GM04504 (cell line): ENCODE measurements around the gene TALDO1.
"Not testable (repeated sequence)": the region's sequence is repeated elsewhere in the genome, so short reads cannot be mapped to it uniquely, and the experiment has no call there.

Experiments used
- DNase-seq: peaks from one replicate; pipeline ENCODE4 v3.0.0-alpha.2; 2012; ENCODE audit warnings: low read depth

TALDO1 gene

DNA sequence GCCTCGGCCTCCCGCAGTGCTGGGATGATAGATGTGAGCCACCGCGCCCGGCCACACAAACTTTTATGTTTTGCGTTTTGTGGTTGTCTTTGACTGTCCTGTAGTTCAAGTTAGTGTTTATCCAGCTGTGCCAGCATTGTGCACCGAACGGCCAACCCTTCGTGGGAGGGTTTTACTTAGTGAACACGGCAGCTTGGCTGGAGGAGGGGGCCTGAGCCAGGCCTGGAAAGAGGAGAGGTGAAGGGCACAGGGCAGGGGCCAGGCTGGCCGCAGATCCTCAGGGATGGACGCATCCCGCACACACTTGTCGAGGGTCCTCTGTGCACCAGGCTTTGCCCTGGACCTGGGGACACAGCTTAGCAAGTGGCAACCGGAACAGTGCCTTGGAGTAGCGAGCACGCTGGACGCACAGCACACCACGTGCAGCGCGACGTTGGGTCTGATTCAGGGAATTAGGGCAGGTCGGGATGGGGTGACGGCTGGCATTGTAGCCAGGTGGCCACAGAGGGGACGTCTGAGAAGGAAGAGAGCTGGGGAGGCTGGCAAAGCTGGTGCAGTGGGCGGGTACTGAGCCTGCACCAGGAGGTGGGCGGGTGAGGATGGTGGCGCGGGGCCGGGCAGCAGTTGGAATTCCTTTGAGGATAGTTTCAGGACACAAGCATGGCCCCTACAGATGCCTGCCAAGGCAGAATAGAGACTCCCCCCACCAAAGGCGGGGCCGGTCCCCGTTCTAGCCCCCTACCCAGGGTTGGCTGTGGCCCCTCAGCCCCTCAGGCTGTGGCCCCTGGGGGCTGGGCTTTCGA, 27.8 kb upstream of the TALDO1 start:
- DNase-seq, result no peak

DNA sequence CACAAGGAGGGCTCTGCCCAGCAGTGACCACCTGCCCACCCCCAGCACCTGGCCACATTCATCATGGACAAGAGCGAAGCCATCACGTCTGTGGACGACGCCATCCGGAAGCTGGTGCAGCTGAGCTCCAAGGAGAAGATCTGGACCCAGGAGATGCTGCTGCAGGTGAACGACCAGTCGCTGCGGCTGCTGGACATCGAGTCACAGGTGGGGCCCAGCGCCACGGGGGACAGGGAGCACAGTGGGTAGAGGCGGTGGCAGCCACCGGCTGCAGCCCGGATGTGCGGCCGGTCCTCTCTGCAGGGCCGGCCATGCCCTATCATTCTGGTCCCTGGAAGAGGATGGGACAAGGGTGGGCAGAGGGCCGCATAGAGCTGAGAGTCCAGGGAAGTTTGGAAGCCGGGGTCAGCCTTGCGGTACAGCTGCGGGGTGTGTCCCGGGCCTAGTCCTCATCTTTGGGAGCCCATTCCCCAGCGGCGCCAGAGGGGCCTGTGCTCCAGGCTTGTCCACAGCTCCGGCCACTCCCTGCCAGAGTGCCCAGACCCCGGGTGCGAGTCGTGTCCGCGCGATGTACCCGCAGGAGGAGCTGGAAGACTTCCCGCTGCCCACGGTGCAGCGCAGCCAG, 27.1 kb upstream of the TALDO1 start:
- DNase-seq, result no peak

DNA sequence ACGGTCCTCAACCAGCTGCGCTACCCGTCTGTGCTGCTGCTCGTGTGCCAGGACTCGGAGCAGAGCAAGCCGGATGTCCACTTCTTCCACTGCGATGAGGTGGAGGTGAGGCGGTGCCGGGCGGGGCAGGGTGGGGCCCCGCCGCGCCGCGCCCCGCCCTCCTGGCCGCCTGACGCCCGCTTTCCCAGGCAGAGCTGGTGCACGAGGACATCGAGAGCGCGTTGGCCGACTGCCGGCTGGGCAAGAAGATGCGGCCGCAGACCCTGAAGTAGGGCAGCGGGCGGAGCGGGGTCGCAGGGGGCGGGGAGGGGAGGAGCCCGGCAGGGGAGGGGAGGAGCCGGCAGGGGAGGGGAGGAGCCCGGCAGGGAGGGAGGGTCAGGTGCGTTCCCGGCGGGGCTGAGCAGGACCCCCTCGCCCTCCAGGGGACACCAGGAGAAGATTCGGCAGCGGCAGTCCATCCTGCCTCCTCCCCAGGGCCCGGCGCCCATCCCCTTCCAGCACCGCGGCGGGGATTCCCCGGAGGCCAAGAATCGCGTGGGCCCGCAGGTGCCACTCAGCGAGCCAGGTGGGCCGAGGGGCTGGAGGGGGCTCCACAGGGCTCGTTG, 26.5 kb upstream of the TALDO1 start:
- no peak for DNase-seq

DNA sequence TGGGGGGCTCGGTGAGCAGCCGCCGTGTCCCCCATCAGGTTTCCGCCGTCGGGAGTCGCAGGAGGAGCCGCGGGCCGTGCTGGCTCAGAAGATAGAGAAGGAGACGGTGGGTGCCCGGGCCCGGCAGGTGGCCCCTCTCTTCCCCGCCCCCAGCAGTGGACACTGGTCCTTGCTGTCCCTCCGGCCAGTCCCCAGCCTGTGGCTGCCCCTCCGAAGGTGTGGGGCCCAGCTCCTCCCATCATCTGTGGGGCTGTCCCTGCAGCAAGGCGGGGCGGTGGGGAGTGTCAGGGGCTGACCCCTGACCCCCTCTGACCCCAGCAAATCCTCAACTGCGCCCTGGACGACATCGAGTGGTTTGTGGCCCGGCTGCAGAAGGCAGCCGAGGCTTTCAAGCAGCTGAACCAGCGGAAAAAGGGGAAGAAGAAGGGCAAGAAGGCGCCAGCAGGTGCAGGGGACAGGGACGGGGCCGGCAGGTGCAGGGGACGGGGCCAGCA, 26.0 kb upstream of the TALDO1 start:
- DNase-seq, result no peak

DNA sequence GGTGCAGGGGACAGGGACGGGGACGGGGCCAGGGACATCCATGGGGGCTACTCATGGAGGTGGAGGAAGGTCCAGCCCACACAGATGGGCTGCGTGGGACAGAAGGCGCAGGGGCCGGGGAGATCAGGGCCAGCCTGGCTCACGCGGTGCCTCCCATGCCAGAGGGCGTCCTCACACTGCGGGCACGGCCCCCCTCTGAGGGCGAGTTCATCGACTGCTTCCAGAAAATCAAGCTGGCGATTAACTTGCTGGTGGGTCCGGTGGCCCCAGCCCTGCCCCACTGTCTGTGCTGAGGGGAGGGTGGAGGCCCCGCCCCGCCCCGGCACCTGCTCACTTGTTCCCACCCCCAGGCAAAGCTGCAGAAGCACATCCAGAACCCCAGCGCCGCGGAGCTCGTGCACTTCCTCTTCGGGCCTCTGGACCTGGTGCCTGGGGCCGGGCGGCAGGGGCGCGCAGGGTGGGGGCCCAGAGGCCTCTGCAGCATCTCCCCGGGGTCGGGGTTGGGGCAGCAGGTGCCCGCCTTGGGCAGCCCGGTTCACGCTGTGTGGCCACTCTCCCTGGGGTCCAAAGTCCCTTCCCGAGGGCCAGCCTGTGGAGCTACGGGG, 25.4 kb upstream of the TALDO1 start:
- DNase-seq, result no peak

DNA sequence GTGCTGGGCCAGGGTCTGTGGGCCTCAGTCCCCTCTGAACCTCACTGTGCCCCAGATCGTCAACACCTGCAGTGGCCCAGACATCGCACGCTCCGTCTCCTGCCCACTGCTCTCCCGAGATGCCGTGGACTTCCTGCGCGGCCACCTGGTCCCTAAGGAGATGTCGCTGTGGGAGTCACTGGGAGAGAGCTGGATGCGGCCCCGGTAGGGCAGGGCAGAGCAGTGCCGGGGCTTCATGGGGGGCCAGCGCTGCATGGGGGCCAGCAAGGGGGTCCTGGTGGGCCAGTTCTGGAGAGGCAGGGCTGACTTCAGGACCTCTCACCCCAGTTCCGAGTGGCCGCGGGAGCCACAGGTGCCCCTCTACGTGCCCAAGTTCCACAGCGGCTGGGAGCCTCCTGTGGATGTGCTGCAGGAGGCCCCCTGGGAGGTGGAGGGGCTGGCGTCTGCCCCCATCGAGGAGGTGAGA, 24.9 kb upstream of the TALDO1 start:
- no peak for DNase-seq

DNA sequence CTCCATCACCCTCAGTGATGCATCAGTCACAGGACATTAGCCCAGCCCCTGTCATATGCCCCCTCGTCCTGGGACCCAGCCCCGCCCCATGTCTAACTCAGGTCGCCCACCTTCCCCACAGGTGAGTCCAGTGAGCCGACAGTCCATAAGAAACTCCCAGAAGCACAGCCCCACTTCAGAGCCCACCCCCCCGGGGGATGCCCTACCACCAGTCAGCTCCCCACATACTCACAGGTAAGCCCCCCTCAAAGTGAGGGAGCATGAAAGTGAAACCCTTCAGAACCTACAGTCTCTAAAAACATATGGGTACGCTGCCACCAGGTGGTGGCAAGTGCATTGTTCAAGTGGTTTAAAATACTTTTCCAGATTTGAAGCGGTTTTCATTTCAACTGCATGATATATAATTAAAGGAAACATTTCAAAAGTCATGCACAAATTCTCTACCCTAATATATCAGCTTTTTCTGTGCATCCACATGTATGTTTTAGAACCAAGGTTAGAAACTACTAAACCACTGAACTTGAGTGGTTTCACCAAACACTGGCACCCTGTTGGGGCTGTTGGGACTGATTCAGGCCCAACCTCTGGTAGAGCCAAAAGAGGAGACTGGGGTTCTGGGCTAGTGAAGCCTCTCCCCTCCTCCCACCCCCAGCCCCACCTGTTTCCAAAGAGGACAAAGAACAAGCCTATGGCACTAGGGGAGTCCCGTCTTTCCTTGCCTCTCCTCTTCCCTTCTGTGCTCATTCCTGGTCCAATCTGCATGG, 24.0 kb upstream of the TALDO1 start:
- no peak for DNase-seq

DNA sequence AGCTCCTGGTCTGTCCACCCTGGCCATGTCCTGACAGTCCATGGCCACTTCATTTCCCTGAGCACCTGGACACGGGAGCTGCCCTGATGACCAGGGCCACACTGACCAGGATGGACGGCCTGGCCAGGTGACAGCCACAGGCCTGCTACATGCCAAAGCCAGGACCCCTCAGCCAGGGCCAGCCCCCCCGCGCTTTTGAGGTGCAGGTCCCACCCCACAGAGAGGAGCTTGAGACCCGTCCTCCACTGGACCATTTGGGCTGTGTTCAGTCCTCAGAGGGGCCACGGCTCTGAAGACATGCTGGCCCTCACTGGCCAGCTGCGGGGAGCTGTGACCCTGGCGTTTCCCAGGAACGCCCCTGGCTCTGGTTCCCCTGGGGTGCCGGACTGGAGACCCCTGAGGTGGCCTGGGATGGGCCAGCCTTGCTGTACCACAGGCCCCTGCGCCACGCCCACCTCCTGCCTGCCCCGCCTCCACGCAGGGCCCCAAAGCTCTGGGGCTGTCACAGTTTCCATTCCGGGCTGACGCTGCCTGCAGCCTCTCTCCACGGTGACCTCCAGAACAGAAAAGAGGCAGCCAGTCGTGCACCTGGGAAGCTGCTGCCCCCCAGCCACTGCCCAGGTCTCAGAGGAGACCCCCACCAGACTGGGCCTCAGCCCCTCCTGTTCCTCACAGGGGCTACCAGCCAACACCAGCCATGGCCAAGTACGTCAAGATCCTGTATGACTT, 23.1 kb upstream of the TALDO1 start:
- no peak for DNase-seq

DNA sequence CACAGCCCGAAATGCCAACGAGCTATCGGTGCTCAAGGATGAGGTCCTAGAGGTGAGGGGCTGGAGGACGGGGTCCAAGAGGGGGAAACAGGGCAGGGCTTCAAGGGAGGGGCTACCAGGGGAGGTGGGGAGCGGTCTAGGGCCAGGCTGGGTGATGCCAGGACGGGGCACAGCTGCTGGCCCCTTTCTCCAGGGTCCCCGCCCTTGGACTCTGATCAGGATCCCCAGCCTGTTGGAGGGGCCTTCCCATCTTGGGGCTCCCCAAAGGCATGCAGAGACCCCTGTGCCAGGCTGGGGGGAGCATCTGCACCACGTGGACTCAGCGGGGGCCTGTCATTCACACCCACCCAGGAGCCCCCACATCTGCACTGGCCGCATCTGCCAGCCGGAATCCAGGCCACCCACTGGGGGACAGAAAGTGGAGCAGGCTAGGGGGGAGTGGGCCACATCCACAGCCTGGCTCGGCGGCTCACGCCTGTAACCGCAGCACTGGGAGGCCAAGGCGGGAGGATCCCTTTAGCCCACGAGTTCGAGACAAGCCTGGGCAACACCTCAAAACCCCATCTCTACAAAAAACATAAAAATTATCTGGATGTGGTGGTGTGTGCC, 22.4 kb upstream of the TALDO1 start:
- no peak for DNase-seq

DNA sequence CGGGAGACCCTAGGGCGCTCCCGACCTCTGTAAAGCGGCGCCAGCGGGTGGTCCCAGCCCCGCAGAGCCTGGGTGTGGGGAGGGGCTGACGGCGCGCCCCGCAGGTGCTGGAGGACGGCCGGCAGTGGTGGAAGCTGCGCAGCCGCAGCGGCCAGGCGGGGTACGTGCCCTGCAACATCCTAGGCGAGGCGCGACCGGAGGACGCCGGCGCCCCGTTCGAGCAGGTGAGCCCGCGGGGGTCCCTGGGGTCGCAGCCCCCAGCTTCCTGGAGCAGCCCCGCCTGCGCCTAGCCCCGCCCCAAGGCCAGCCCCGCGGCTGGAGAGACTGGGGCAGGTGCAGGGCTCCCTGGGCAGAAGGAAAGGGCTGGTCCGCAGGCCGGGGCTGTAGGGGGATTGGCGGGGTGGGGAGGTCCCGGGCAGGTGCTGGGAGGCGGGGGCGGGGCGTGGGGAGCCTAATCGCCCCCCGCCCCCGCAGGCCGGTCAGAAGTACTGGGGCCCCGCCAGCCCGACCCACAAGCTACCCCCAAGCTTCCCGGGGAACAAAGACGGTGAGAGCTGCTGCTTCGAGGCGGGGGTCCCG, 21.6 kb upstream of the TALDO1 start:
- DNase-seq, result no peak

DNA sequence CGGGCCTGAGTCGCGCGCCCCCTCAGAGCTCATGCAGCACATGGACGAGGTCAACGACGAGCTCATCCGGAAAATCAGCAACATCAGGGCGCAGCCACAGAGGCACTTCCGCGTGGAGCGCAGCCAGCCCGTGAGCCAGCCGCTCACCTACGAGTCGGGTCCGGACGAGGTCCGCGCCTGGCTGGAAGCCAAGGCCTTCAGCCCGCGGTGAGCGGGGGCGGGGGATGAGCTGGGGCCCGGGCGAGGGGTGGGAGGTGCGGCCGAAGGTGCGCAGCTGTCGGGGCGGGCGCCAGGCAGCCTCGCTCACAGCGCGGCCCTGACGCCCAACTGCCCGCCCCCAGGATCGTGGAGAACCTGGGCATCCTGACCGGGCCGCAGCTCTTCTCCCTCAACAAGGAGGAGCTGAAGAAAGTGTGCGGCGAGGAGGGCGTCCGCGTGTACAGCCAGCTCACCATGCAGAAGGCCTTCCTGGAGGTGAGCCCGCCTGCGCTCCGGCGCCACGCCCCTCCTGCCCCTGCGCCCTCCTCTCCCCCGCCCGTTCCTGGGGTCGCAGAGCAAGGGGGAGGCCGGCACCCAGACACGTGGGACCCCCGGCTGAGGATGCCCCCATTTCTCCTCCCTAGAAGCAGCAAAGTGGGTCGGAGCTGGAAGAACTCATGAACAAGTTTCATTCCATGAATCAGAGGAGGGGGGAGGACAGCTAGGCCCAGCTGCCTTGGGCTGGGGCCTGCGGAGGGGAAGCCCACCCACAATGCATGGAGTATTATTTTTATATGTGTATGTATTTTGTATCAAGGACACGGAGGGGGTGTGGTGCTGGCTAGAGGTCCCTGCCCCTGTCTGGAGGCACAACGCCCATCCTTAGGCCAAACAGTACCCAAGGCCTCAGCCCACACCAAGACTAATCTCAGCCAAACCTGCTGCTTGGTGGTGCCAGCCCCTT, 20.7 kb upstream of the TALDO1 start:
- DNase-seq, result no peak

DNA sequence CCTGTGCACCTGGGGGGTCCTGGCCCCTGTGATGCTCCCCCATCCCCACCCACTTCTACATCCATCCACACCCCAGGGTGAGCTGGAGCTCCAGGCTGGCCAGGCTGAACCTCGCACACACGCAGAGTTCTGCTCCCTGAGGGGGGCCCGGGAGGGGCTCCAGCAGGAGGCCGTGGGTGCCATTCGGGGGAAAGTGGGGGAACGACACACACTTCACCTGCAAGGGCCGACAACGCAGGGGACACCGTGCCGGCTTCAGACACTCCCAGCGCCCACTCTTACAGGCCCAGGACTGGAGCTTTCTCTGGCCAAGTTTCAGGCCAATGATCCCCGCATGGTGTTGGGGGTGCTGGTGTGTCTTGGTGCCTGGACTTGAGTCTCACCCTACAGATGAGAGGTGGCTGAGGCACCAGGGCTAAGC, 20.0 kb upstream of the TALDO1 start:
- no peak for DNase-seq

DNA sequence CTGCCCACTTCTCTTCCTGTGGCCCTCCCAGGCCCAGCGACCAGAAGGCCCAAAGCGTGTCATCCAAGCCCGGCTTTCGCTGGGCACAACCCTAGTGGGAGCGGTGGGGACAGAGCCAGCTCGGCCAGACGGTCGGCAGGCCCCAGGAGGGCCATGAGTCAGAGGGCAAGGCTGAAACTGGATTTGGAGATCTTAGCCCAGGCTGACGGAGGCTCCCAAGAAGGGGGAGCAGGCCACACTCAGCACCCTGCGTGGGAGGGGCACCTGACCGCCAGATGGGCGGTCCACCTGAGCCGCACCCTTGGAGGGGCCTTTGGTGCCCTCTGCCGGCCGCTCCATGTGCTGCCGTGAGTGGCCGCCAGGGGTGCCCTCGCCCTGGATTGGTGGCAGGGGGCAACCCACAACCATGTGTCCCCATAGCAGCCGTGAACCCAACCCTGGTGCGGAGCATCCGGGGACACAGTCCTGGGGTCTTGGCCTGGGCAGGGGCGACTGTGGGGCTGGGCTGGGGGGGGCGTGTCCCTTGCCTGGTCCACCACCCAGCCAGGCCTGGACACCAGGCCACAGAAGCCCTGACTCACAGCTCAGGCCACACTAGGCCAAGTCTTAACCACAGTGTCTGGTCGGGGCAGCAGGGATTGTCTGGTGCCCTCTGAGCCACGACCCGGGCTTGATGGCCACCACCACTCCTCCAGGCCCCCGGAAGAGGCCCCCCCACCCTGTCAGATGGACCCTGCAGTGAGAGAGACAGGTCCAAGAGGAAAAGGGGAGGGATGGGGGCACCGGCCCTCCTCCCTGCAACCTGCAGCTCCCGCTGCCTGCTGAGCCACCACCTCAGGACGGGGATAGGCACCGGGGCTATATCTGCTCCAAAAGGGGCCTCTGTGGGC, 19.2 kb upstream of the TALDO1 start:
- DNase-seq, result peak; percentile 89

DNA sequence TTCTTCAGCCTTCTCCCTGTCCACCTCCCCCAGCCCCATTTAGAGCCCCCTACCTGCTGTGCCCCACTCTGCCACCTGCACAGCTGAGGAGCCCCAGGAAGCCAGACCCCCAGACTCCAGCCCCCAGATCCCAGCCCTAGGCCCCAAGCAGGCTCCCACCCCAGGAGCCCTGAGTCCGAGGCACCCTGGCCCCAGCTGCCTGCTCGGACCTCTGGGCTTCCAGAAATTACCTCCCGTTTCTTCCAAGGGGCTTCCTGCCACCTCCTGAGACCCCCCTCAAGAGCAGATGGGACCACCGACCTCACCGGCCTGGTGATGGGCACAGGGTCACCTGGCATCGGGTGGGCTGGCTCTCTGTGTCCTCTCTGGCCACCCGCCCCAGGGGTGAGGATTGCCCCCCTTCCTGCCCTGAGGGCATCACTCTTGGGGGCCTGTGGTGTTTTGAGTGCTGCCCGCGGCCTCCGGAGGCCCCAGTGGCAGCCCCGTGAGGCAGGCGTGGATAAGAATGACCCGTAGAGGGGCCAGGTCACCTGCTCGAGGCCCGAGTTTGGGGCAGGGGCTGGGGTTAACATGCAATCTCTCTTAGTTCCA, 18.3 kb upstream of the TALDO1 start:
- DNase-seq, result no peak

DNA sequence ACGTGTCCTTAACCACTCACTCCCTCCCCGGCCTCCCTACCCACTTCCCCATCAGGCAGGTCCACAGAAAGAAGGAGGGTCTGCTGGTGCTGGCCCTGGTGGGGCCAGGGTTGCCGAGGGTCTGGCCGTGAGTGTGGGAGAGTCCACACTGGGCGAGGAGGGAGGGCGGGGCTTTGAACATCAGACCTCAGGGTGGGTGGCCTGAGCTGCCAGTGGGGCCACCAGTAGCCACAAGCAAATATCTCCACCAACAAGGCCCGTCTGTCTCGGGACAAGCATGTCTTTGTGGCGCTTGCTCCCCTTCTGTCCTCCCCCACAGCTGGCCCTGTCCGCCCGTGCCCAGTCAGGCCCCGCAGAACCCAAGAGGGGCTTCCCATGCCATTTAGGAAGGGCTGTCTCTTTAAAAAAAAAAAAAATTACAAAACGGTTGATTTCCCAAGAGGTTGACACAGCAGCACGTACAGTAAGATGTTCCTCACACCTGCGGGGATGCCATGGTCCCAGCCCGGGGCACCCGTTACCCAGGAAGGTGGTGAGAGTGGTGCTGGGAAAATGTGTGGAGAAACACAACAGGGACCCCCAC, 17.7 kb upstream of the TALDO1 start:
- no peak for DNase-seq

DNA sequence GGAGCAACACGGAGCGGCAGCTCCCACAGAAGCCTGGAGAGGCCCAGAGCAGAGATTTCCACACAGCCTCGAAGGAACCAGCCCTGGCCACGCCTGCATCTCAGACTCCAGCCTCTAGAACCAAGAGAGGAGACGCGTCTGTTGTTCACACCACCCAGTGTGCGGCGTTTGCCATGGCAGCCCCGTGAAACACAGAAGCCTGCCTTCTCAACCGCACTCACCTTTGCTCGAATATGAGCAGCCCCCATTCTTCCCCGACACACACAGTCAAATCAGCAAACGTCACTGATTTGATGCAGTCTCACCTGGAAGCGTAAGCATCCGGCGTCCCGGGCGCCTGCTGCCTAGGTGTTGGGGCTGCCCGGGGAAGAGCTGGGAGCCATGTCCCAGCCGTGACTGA, 14.2 kb upstream of the TALDO1 start:
- DNase-seq, result no peak

DNA sequence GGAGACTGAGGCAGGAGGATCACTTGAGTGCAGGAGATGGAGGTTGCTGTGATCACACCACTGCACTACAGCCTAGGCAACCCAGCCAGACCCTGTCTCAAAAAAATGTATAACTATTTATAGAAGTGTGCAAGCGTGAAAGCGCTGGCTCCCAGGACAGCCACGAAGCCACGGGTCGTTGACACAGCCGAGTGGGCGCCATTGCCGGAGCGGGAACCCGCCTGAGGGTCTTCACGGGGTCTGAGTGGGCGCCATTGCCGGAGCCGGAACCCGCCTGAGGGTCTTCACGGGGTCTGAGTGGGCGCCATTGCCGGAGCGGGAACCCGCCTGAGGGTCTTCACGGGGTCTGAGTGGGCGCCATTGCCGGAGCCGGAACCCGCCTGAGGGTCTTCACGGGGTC, 12.7 kb upstream of the TALDO1 start:
- DNase-seq, result not testable (repeated sequence)
